Activated CD4-positive, CD25-positive, alpha-beta regulatory T cell (primary cell): ENCODE results near the gene GRB10.
"Not testable (repeated sequence)": the region's sequence is repeated elsewhere in the genome, so short reads cannot be mapped to it uniquely, and the experiment has no call there.

Experiments used
- DNase-seq, 4 experiments: peaks; one replicate each; lab custom pipeline; 2025; lab: John Stamatoyannopoulos, UW

The GRB10 gene

GRCh38 chr7:50580057-50580456 lies 202.6 kb downstream of the GRB10 start:
- DNase-seq, result no peak

- DNase-seq, result not testable (repeated sequence)
These were observed 204.6 kb downstream of the GRB10 start for GRCh38 chr7:50578105-50578504.

DNA sequence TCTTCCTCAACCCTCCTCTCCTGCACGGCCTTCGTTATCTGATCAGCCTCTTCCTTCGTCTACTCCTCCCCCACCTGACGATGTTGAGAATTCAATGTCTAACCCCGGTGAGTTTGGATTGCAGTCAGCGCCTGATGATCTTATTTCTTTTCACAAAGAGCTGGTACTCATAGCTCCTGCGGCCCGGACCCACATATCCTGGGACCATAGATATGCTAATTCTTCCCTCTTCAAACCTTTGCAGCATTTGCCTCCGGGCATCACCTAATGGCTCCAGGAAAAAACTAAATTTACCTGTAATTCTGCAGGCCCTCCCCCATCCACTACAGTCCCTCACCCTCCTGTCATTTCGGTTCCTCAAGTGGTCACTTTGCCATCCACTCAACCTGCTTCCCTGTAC lies 205.1 kb downstream of the GRB10 start:
- no peak for DNase-seq

DNA sequence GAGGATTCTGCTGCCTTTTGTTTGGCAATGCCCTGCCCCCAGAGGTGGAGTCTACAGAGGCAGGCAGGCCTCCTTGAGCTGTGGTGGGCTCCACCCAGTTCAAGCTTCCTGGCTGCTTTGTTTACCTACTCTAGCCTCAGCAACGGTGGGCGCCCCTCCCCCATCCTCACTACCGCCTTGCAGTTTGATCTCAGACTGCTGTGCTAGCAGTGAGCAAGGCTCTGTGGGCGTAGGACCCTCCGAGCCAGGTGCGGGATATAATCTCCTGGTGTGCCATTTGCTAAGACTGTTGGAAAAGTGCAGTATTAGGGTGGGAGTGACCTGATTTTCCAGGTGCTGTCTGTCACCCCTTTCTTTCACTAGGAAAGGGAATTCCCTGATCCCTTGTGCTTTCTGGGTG lies 206.3 kb downstream of the GRB10 start:
- not testable (repeated sequence) for DNase-seq

DNA sequence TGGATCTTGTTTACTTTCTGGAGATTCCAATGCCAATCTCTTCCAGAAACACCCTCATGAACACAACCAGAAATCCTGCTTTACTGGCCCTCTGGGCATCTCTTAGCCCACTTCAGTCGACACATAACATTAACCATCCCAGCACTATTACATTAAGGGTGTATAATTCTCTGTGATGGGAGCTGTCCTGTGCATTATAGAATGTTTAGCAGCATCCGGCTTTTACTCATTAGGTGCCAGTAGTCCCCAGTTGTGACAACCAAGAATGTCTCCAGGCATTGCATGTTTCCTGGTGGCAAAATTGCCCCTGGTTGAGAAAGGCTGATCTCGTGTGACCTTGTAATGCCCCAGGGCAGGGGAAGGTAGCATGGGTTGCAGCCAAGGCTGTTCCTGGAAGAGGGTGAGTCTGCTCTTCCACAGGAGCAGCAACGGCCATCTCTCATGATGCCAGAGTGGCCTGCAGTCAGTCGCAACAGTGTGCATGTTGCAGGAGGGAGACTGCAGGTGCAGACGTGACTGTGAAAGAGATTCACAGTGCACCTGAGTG lies 214.9 kb downstream of the GRB10 start:
- no peak for DNase-seq

DNA sequence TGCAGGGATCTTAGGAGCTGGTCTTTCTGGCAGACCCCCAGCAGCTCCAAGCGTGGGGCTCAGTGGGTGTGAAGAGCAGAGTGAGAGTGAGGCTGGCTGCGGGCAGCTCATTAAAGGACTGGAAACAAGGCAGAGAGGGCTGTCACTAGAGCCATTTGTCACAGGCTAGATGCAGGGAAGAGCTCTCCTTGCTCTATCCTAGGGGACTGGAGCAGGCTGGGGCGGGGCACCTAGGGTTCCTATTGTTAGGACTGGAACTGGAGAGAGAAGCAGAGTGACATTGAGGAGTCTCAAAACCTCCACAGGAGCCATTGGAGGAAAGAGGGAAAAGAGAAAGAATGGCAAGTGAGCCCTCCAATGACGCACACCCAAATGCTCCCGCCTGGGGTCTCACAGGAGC lies 216.7 kb downstream of the GRB10 start:
- DNase-seq, result no peak

- DNase-seq, result no peak
These were observed 217.2 kb downstream of the GRB10 start for GRCh38 chr7:50565559-50565916.

DNA sequence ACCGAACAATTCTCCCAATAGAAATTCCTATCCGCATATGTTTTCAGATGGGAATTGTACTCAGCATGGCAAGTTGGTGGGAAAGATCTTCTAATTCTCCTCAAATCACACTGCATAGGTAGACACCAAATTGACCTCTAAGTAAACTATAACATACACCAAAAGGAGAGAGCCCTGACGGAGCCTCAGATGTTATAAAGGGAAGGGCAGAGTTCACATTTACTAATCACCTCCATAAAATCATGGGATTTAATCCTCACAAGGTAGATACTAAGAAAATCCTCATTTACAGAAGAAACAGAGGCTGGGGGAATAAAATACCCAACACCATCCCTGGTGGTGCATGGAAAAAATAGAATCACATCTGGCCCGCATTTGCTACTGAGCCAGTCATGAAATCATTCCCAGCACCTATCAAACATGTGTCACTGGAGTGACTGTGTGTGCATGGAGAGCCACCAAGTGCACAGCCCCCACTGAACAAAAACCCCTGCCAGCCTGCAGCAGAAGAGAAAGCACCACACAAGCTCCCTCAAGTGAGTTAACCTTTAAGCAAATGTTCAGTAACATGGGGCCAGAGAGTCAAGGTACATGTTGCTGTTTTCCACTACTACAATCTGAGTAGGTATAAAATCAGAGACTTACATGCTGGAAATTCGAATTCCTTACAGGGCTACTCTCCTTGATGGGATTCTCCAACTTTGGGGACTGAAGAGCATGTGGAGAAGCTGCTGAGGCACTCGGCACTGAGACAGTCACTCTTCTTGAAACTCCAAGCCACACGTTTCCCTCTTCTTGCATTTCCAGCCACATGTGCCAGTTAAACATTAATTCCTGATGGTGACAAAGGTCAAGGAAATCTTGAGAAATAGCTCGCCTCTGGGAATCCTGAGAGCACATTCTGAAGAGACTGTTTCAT lies 217.8 kb downstream of the GRB10 start, which contains the start of gene DDC:
Gene DDC, minus strand, starts transcription at position 766 of the 919 bp plus-strand sequence. CDS start 21,320 bp downstream, outside the sequence.
- DNase-seq, result no peak

- DNase-seq, result no peak
These were observed 218.5 kb downstream of the GRB10 start for GRCh38 chr7:50564171-50564570.

DNA sequence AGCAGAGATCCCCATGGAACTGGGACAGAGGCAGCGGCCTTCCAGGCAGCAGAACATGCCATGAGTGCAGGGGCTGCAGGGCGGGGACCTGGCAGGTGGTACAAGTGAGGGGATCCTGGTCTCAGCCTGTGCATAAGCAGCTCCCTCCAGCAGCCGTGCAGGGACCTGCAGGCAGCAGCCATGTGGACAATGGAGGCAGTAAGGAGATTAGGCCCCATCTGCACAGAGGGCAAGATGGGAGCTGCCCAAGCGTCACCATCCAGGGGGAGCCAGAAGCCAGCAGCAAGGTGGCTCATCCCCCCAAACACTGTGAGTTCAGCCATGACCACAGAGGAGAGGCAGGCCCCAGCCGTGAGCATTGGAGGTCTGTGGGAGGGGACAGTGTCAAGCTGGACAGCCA lies 220.6 kb downstream of the GRB10 start:
- no peak for DNase-seq

DNA sequence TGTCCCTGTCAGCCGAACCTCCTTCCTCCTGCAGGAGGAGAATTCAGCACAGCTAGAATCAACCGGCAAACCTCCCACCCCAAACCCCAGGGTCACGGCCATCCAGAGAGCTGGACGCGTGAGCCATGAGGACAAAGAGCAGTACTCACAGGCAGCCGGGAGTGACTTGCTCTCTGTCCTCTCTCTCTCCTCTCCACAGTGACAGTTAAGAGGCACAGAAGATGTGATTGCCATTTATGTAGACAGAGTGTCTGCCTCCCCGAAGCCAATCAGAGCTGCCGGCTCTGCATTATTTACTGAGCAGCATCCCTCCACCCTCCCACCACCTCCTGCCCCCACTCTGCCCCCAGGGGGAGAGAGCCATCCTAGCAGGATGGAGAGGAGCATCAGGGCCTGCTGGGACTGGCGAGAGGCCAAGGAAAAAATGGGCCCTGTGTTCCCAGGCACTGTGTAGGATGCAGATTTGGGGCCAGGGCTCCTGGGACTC lies 221.8 kb downstream of the GRB10 start:
- no peak for DNase-seq

- DNase-seq, result no peak
These were observed 222.8 kb downstream of the GRB10 start for GRCh38 chr7:50559881-50560280.

DNA sequence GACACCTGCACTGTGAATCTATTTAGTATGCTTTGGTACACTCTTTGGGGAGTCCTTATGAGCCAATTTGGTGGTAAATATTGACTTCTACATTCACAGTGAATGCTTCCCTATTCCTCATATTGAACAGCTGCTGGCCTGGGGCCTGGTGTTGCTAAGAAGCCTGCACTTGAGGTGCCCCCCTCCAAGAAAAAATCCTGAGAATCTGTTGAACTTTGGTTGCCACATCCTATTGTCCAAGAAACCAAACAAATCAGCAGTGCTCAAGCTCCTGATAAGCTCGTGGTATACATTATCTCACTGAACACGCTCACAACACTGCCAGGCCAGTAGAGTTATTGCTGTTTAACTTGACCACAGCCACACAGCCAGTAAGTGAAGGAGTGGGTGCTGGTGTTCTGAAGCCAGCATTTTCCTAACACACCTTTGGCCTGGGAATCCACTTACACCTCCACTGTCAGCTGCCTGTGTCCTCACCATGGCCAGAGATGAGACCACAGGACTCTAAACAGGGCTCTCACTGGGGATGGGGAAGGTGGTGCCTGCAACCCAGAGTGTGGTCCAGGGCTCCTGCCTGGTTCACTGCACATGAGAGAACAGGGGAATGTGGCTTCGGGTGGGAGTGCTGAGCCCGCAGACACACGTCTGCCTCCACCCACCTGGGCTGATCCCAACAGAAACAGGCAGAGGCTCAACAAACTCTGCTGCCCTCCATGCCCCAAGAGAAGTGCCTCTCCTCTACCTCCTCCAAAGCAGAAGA lies 224.2 kb downstream of the GRB10 start:
- no peak for DNase-seq

DNA sequence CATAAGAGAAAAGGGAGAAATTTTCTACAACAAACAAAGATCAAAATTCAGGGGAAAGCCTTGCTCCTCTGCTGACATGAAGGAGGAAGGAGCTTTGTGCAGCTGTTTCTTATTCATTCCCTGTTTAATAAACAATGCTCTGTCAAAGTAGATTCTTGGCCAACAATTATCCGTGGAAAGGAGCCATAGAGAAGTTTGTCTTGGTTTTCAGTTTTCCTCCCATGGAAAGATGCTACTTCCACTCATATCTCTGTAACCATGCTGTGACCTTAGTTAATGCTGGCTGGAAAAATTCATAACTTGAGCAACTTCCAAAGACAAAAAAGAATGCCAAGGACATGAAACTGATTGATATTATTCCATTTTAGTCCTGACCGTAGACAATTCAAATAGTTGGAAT lies 225.6 kb downstream of the GRB10 start:
- DNase-seq, result no peak

DNA sequence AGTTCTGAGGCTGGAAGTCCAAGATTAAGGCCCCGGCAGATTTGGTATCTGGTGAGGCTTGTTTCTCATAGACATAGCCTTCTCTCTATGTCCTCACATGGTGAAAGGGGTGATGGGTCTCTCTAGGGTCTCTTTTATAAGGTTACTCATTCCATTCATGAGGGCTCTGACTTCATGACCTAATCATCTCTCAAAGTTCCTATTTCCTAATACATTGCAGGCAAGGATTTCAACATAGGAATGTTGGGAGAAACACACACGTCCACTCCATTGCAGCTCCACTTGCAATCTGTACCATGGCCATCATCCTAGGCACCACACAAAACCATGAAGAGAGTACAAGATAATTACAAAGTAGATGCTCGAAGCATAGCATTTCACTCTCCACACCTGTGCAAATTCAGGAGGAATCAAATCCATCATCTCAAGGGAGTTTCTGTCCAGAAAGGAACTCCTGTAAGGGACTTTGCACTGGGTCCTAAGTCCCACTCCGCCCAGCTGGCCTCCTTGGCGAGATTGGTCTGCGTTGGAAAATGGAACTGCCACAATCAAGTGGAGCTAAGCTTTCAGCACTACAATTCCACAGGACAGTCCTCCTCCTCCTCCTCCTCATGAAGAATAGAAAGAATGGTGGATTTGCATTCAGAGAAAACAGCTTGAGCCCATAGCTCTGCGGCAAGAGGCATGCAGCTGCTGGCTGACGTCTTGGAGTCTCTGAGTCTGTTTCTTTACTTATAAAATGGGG lies 226.3 kb downstream of the GRB10 start:
- no peak for DNase-seq

GRCh38 chr7:50555594-50556140 lies 227.0 kb downstream of the GRB10 start:
- no peak for DNase-seq

DNA sequence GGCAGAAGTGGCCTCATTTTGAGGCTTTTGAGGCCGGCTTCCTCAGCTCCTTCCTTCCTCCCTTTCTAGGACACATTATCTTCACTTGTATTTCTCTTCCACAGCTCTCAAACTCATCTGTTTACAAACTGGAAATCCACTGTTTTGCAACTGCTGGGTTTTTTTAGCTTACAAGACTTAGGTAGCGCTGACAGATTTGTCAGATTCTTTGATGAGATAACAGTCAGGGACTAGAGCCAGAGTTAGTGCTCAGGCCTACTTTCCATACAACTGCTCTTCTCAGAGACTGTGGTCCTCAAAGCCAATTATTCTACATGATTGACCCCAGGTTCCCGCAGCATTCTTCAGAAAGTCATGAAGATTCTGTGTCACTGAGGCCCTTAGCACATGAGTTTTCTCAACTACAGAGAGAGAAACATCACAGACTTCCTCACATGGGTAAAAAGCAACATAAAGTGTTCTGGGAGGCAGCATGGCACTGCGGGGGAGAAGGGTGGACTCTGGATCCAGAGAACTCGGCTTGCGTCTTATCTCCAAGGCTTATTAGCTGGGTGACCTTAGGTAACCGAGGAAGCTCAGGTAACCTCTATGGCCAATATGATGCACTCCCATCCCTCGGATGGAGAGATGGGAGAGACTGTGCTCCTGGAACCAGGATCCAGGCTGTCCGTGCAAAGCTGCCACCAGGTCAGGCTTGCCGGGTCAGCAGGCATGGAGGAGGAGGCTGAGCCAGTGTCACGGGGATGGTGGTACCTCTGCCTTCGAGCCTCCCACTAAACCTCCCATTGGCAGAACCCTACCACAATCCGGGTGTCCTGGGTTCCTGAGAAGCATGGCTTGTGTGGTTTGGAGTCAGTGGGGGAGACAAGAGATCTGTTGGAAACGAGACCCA lies 228.0 kb downstream of the GRB10 start:
- DNase-seq, result no peak

DNA sequence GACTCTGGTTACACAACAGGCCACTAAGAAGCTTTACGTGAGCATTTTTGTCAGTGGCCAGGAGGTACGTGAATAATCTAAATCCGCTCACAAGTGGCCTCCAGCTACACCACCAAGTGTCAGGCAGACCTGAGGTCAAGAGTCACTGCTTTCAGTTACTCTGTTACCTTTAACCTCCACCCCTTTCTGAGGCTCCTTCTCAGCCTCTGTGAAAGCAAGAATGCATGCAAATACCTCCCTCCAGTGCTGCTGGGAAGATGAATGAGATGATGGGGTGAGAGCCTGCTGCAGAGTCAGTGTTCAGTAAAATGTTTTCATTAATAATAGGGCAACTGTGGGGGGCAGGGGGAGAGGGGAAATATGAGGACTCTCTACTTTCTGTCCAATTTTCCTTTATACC lies 228.7 kb downstream of the GRB10 start:
- no peak for DNase-seq

GRCh38 chr7:50552921-50553320 lies 229.8 kb downstream of the GRB10 start:
- no peak for DNase-seq

DNA sequence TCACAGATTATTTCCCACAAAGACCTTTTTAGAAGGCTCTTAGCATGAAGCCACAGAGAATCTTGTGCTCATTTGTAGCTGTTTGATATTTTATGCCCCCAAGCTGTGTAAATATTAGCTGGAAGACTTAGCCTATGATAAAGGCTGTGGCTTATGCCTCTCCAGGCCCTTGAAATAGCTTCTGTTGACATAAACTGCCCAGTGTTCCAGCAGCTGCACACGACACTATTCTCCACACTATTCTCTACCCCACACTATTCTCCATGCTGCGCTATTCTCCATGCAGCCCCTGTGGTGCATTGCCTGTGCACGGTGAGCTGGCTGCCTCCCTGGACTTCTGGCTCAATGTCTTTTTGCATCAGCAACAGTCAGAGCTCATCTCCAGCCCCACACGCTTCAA lies 230.6 kb downstream of the GRB10 start:
- DNase-seq, result no peak

GRCh38 chr7:50545613-50546012 lies 237.1 kb downstream of the GRB10 start:
- not testable (repeated sequence) for DNase-seq
